Right lobe of liver (tissue), 4 donors: ENCODE results near the gene HDGFL2.

Source experiments
- CTCF ChIP-seq, 4 donors: fragments of 200-600 bp in 3 of 4; fragments of 450-650 bp in 1 of 4; IDR thresholded peaks; one replicate each; pipeline versions ENCODE4 v1.5.1 to v1.8.0; 2016 to 2022; ENCODE audit warnings: antibody characterized with exemption in 4 of 4, mild to moderate bottlenecking in 2 of 4
- POLR2A ChIP-seq: fragments of 450-650 bp; IDR thresholded peaks from one replicate; pipeline ENCODE4 v1.6.1; 2017; ENCODE audit warnings: antibody characterized with exemption, mild to moderate bottlenecking
- donor health status: DM: no; HTN: no; CAD: no.
- donor health status: DM: no; HTN: no; CAD: no.
- donor health status: DM: no; HTN: yes; CAD: no.

- TF ChIP-seq CTCF (IDR thresholded peaks at IDR 0.05) (no peak), POLR2A (no peak)
Observed at GRCh38 chr19:4519521-4520277, 47.6 kb downstream of the HDGFL2 start.
